ENCODE measurements around the gene RIC3.
A peak's percentile ranks its signal among the peaks of the same experiment; 100 is the strongest.

RIC3 gene

DNA sequence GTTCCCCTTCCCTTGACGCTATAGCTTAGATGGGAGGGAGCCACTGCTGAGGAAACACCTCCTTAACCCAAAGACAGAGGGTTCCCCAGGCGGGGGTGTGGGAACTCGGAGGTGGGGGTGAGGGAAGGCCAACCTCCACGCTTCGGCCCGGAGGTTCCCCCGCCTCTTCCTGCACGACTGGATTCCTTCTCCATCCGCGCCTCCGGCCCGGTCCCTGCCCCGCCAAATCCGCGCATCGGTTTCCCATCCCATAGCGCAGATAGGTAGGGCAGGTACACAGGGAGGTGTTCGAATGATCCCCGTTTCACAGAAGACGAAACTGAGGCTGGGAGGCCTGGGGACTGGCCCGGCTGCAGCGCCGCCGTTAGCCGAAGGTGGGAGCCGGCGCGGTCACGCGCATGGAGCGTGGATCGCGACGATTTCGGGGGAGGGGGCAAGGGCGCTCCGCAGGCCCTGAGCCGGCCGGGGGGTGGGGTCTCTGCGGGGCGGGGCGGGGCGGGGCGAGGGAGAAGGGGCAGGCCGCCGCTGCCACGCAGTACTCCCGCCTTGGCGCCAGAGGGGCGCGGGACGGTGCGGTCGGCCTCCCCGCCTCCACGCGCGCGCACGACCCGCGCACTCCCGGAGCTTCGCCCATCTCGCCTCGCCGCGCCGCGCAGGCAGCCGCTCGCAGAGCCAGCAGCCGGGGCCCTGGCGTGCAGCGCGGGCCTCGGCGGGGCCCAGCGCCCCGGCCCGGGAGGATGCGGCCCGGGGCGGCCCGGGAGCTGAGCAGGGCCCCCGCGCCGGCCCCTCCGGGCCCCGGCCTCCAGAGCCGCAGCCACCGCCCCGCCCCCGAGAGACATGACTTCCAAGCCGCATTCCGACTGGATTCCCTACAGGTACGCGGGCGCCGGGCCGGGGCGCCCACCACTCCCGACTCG lies 87.9 kb downstream of the RIC3 start, which contains the start of gene TUB:
TSS of gene TUB (plus strand) at position 538 of the 917 bp plus-strand sequence. CDS start at position 838, 300 bp downstream.
- H3K36me3 Mint-ChIP-seq (ENCODE audit: low read depth) = no peaks in the 10 kb centered on the region
- H3K4me3 Mint-ChIP-seq = peak within 1 kb of the TSS; percentile 56
- no peak within 1 kb of the TSS for H3K27ac Mint-ChIP-seq
- peaks cover 6% of the 10 kb centered on the region for H3K4me1 Mint-ChIP-seq (ENCODE audit: low read depth)
- no peaks in the 10 kb centered on the region for H3K9me3 Mint-ChIP-seq
- peaks cover 56% of the 10 kb centered on the region for H3K27me3 Mint-ChIP-seq

DNA sequence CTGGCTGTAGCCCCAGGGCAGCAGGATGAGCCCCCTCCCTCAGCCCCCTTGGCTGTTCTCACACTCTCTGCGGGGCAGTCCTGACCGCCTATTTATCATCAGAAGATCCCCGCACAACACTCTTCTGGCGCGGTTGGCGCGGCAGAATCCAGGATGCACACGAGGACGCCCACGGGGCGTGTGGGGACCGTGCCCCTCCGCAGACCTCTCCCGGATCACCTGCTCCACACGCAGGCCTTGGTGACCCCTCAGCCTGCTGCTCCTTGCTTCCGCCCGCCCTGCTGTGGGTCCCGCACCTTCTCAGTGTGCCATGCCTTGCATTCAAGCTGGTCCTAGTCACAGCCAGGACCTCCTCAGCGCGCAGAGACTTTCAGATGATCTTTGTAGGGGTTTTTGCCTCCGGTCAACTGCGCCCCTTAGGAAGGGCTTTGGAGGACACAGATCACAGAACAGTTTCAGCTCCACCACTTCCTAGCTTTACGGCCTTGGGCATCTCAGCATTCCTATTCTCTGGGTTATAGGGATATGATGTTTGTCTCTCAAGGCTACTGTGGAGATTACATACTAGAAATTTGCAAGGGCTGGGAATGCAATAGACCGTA lies 88.7 kb downstream of the RIC3 start:
- peaks cover 7% of the 10 kb centered on the region for H3K4me1 Mint-ChIP-seq (ENCODE audit: low read depth)
- H3K27me3 Mint-ChIP-seq = peaks cover 56% of the 10 kb centered on the region
- peak overlapping the region; percentile 56 for H3K4me3 Mint-ChIP-seq
- H3K9me3 Mint-ChIP-seq = no peaks in the 10 kb centered on the region
- no peaks in the 10 kb centered on the region for H3K36me3 Mint-ChIP-seq (ENCODE audit: low read depth)
- H3K27ac Mint-ChIP-seq = no peak overlapping the region

DNA sequence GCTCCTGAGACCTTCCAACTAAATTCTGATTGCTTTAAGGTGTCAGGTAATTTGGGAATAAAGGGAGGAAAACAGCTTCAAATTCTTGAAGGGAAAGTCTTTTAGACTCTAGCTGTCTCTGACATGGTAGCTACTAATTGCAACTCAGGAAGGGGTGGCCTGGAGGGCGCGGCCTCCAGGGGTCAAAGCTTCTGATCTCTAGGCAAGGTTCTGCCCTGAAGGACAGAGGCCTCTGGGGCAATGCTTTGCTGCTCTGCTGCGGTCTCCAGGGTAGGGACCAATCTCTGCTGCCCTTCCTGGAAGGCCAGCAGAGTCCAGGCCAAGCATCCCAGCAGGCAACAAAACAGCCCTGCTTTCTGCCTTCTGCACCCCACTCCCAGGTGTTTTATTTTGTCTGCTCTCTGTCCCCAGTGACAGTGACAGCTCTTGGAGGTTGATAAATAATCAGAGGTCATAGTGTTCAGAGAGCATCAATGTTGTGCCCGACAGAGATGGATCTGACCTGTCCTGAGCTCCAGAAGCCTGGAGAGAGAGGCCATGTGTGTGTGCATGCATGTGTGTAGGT lies 89.6 kb downstream of the RIC3 start:
- H3K27ac Mint-ChIP-seq = no peak overlapping the region
- H3K27me3 Mint-ChIP-seq = peaks cover 48% of the 10 kb centered on the region
- no peaks in the 10 kb centered on the region for H3K36me3 Mint-ChIP-seq (ENCODE audit: low read depth)
- no peaks in the 10 kb centered on the region for H3K9me3 Mint-ChIP-seq
- H3K4me3 Mint-ChIP-seq = no peak overlapping the region
- H3K4me1 Mint-ChIP-seq (ENCODE audit: low read depth) = peaks cover 9% of the 10 kb centered on the region

DNA sequence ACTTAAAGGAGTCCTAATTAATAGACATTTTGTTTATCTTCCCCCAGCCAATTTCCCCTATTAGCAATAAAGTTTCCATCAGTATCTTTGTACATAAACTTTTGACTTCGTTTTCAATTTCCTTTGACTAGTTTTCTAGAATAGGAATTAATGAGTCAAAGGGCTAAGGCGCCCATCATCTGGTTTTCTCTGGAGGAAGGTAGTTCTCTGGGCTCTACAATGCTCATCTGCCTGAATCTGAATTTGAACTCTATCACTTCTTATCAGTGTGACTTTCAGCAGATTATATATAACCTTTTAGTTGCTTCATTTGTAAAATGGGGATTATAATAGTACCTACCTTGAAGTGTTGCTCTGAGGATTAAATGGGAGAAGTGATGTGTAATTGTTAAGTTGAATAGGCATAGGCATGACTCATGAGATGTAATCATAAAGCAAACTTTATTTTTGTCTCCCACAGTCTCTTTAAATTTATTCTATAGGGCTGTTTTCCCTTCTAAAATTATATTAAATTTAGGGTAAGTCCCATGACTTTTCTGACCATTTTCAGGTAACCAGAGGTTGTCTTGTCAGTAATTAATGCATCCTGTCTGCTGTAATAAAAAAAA lies 93.6 kb downstream of the RIC3 start:
- H3K4me3 Mint-ChIP-seq = no peak overlapping the region
- no peak overlapping the region for H3K27ac Mint-ChIP-seq
- peaks cover 3% of the 10 kb centered on the region for H3K4me1 Mint-ChIP-seq (ENCODE audit: low read depth)
- H3K27me3 Mint-ChIP-seq = peaks cover 35% of the 10 kb centered on the region
- H3K36me3 Mint-ChIP-seq (ENCODE audit: low read depth) = no peaks in the 10 kb centered on the region
- H3K9me3 Mint-ChIP-seq = no peaks in the 10 kb centered on the region

DNA sequence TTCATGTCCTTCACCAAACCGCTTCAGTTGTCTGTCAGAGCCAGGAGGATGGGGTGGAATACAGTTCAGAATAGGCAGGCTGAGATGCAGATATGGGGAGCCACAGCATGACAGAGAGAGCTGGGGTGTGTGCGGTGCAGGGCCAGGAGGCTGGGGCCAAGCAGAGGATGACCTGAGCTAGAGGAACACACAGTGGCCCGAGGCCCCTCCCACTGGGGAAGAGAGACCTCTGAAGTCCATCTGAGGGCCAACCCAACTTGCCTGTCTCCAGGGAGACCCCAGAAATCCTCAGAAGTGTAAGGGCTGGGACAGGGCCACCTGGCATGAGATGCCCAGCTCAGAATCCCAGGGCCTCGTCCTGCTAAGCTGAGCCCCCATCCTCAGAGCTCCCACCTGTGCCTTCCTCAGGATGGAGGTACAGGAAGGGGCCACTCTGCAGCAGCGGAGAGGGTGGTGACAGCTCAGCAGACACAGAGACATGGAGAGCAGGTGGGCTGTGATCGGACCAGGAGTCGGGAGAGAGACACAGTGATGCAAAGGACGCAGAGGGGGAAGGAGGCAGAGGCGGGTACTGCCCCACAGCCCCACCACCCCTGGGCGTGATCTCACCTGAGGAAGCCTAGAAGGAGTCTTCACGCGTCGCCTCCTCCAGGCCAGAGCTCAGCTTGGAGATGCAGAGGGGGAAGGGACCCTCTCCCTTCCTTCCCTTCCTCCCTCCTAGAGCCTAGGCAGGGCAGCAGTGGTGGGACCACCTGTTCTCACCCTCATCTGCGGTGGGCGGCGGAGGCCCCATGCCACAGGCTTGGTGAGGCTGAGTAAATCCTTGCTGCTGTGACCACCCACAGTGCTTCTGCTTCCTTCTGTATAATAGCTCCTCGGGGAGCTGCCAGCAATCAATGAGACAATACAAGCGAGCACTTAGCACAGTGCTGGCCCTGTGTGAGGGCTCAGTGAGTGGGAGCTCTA lies 96.9 kb downstream of the RIC3 start:
- H3K36me3 Mint-ChIP-seq (ENCODE audit: low read depth) = no peaks in the 10 kb centered on the region
- H3K9me3 Mint-ChIP-seq = no peaks in the 10 kb centered on the region
- H3K4me3 Mint-ChIP-seq = no peak overlapping the region
- H3K4me1 Mint-ChIP-seq (ENCODE audit: low read depth) = peaks cover 3% of the 10 kb centered on the region
- H3K27ac Mint-ChIP-seq = no peak overlapping the region
- peaks cover 18% of the 10 kb centered on the region for H3K27me3 Mint-ChIP-seq

DNA sequence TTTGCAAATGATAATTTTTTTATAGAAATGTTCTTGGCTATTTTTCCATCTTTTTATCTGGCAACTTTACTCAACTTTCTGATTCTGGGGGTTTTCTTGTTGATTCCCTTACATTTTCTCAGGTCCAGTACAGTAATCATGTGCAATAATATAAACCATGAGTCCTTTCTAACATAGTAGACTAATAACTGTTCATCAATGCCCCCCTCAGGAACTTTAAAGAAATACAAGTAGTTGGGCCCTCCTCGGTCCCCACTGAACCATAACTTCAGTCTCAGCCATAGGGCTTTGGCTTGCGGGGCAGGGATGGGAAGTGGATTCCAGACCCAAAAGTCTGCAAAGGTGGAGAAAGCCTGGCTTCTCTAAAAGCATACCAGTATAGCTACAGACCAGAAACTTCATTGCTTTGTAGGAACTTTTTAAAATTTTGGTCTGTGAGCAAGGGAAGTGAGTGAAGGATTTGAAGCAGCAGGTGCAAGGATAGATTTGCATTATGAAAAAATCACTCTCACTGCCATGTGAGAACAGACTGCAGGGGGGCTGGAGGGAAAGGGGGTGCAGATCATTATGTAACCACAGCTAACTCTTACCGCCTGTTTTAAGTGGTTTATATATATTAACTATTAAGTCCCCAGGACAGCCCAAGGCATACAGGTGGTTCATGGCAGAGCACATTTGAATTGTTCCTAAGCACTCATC lies 98.3 kb downstream of the RIC3 start:
- H3K4me1 Mint-ChIP-seq (ENCODE audit: low read depth) = peaks cover 3% of the 10 kb centered on the region
- no peak overlapping the region for H3K4me3 Mint-ChIP-seq
- no peaks in the 10 kb centered on the region for H3K9me3 Mint-ChIP-seq
- H3K27ac Mint-ChIP-seq = no peak overlapping the region
- no peaks in the 10 kb centered on the region for H3K36me3 Mint-ChIP-seq (ENCODE audit: low read depth)
- peaks cover 18% of the 10 kb centered on the region for H3K27me3 Mint-ChIP-seq

DNA sequence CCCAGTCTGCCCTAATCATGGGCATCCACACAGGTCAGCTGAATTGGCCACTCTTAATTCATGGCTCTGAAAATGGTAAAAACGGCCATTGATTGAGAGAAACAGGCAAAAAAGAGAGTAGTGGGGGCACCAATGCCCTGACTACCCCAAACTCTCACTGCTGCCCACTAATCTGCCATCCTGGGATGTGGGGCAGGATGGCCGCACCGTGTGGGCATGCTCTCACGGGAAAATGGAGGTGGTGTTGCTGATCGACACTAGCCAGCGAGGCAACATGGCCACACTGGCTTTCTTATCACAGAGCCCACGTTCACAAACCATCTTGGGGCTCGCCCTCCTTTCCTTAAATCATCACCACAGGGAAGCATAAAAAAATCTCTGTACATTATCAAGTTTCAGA lies 99.1 kb downstream of the RIC3 start:
- Mint-ChIP-seq H3K4me1 (ENCODE audit: low read depth) (no peaks in the 10 kb centered on the region), H3K27ac (no peak overlapping the region), H3K36me3 (ENCODE audit: low read depth) (no peaks in the 10 kb centered on the region), H3K4me3 (no peak overlapping the region), H3K27me3 (peaks cover 18% of the 10 kb centered on the region), H3K9me3 (no peaks in the 10 kb centered on the region)

DNA sequence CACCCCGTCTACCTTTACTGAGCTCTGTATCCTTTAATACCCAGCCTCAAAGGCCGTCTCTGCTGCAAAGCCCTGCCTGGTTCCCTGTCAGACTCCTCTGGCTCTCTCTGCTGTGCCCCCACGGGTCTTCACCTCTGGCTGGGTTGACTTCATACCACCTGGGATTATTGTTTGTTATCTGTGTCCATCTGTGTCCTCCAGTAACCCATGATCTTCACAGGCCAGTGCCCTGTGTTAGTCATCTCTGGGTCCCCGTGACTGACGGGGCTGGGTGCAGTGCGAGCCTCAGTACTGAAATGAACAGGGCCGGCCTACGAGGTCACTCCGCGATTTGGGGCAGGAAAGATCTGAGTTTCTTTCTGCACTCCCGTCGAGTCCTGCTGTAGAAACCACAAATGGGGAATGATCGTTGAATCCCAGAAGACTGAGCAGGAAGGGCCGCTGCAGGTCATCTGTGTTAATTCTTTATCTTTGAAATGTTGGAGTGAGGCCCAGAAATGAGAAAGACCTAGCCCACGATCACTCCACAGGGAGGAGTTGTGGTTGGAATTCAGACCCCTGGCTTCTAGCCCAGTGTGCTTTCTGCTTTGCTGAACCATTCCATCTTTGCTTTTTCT lies 100.1 kb downstream of the RIC3 start:
- Mint-ChIP-seq H3K36me3 (ENCODE audit: low read depth) (no peaks in the 10 kb centered on the region), H3K27ac (no peak overlapping the region), H3K27me3 (peaks cover 18% of the 10 kb centered on the region), H3K4me1 (ENCODE audit: low read depth) (no peaks in the 10 kb centered on the region), H3K9me3 (no peaks in the 10 kb centered on the region), H3K4me3 (no peak overlapping the region)

DNA sequence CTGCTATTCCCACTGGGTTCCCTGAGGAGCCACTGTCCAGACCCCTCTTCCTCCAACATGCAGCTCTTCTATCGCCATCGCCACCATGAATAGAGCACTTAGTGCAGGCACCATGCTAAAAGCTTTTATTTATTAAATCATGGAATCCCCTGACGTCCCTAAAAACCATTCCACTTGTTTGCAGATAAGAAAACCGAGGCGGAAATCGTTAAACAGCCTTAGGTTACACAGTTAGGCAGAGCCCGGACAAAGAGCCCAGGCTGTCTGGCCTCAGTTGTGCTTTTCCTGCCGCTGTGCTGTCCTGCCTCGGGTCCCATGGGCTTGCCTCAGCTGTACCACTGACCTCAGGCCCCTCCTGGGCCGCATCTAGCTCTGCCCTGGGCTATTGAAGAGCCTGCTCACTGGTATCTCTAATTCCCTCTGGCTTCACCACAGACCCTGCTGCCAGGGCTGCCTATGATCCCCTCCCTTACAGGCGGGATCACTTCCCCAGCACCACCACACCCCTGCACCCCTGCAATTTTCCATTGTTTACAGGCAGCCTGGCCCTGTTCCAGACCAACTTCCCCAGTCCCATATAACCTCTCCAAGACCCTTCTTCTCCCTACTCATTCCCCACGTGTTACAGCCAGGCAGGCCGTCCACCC lies 100.8 kb downstream of the RIC3 start:
- H3K36me3 Mint-ChIP-seq (ENCODE audit: low read depth) = no peaks in the 10 kb centered on the region
- H3K4me3 Mint-ChIP-seq = no peak overlapping the region
- H3K4me1 Mint-ChIP-seq (ENCODE audit: low read depth) = no peaks in the 10 kb centered on the region
- no peak overlapping the region for H3K27ac Mint-ChIP-seq
- no peaks in the 10 kb centered on the region for H3K9me3 Mint-ChIP-seq
- peaks cover 15% of the 10 kb centered on the region for H3K27me3 Mint-ChIP-seq

DNA sequence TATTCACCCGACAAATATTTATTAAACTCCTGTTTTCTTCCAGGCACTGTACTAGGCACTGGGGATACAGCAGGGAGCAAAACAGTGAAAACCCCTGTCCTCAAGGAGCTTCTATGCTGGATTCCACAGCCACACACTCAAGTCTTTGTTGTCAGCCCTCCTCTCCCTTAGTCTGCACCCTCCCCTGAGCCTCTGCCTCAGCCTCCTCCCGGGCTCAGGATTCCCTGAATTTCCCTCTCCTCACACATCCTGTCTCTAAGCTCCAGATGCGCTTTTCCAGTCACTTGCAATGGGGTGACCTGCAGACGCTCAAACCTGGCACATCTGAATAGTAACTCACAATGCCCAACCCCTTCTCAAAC lies 101.3 kb downstream of the RIC3 start:
- H3K4me3 Mint-ChIP-seq = no peak overlapping the region
- H3K4me1 Mint-ChIP-seq (ENCODE audit: low read depth) = no peaks in the 10 kb centered on the region
- peaks cover 10% of the 10 kb centered on the region for H3K27me3 Mint-ChIP-seq
- no peaks in the 10 kb centered on the region for H3K36me3 Mint-ChIP-seq (ENCODE audit: low read depth)
- no peak overlapping the region for H3K27ac Mint-ChIP-seq
- no peaks in the 10 kb centered on the region for H3K9me3 Mint-ChIP-seq

DNA sequence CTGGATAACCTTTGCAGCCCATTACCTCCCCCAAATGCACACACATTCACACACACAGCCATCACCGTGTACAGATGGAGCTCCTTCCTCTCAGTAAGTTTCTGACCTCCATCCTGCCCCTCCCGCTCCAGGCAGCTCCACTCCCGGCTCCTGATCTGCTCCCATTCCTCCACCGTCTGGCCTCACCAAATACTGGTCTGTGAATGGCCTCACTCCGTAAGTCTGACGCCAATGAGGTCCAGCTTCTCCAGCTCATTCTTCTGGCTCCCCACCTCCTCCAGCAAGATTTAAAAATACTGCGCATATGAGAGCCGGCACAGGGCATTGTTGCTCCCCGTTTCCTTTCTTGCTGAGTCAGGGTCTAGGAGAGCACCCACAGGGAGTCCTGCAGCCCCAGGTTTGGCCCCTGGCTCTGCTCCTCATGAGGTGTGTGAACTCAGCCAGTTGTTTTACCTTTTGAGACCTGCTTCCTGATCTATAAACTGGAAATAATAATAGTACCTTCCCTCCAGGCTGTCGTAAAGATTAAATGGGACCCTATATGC lies 101.8 kb downstream of the RIC3 start:
- Mint-ChIP-seq H3K4me3 (no peak overlapping the region), H3K27me3 (peaks cover 7% of the 10 kb centered on the region), H3K9me3 (no peaks in the 10 kb centered on the region), H3K36me3 (ENCODE audit: low read depth) (no peaks in the 10 kb centered on the region), H3K4me1 (ENCODE audit: low read depth) (no peaks in the 10 kb centered on the region), H3K27ac (no peak overlapping the region)

DNA sequence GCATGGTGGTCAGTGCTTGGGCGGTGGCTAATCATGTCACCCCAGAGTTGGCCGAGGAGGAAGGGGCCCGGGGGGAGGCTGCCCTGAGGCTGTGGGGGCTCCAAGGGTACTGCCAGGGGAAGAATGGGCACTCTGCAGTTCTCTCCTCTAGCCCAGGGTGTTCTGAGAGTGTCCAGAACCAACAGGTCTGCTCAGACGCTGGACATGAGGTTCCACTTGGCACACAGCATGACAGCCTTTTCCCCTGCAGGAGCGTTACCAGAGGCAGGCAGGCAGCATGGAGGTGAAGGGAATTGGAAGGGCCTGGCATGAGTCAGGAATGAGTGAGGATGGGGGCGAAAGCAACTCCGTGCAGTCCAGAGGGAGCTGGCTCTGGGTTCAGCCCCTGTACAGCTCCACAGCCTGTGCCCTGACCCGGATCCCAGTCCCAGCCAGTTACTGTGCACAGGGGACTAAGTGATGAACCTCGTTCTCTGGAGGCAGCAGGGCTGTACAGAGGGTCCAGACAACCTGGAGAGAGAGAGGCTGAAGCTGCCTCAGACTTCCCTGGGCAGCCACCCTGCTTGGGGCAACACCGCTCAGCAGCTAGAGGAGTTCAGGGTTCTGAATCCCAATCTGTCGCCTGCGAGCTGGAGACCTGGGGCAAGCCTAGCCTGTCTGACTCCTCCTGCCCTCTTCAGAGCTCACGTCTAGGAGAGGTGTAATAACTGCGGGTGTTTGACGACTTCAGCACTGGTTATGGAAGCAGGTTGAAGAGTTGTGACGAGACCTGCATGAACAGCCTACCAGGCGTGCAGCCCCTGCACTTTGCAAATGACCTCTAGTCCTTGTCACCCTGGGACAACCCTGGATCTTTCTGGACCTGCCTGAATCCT lies 102.6 kb downstream of the RIC3 start:
- Mint-ChIP-seq H3K27ac (no peak overlapping the region), H3K4me3 (no peak overlapping the region), H3K36me3 (ENCODE audit: low read depth) (no peaks in the 10 kb centered on the region), H3K9me3 (no peaks in the 10 kb centered on the region), H3K27me3 (peaks cover 7% of the 10 kb centered on the region), H3K4me1 (ENCODE audit: low read depth) (no peaks in the 10 kb centered on the region)
